Measurements from ENCODE around the gene LRRFIP2.
"Not testable (repeated sequence)": the region's sequence is repeated elsewhere in the genome, so short reads cannot be mapped to it uniquely, and the experiment has no call there.

The LRRFIP2 gene

DNA sequence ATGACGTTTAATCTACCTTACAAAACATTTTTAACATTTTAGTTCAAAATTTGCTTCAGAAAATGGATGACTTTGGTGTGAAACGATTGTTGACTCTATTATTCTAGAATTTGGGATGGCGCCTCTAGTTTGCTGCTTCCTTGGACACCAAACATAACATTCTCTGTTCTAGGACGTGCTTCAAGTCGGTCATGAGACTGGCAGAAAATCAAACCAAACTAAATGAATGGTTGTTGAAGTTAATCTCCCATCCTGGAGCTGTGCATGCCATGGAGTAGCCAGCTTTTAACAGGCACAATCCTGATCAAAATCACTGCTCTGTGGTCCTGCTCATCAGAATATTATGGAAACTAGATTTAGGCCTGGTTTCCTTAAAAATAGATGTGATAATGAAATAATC is 9.6 kb upstream of the LRRFIP2 start:
- DNase-seq = no peak

DNA sequence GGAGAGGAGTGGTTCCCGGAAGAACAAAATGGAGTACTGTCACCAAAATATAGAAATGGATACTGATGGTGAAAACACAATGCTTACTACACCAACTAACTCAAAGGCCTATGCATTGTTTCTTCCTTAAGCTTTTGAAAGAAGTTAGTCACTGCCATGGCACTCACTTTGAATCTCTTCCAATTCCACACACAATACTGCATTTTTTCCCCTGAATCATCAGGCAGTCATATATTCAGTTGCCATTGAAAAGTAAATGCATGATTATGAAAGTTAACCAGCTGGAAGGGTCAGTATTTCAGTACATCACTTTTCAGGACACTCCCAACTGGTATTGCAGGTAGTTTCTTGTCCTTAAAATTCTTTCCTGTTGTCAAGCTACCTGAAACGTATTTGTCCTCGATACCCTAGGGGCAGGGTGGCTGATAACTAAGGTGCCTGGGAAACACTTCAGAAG is 9.0 kb upstream of the LRRFIP2 start:
- DNase-seq = no peak

DNA sequence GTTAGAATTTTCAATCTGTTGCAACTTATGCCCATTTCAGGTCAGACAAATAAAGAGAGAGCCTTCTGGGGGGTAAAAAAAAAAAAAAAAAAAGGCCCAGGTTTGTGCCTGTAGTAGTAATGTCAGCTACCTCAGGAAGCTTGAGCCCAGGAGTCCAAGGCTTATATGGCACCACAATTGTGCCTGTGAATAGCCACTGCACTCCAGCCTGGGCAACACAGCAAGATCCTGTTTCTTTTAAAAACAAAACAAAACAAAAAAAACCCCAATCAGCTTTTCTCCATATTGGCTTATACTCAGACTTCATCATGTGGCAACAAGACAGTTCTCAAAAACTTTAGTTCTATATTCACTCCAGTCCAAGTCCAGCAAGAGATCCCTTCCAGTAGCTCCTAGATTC is 8.4 kb upstream of the LRRFIP2 start:
- no peak for DNase-seq

DNA sequence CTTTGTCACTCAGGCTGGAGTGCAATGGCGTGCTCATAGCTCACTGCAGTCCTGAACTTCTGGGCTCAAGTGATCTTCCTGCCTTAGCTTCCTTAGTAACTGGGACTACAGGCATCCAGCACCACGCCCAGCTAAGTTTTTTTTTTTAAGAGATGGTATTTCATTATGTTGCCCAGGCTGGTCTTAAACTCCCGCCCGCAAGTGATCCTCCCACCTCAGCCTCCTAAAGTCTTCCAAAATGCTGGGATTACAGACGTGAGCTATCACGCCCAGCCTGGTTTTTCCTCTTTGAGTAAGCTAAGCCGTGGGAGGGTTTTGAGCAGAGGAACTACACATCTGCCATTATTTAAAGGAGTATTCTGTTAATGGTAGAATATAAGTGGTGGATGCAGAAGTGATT is 7.4 kb upstream of the LRRFIP2 start:
- no peak for DNase-seq

DNA sequence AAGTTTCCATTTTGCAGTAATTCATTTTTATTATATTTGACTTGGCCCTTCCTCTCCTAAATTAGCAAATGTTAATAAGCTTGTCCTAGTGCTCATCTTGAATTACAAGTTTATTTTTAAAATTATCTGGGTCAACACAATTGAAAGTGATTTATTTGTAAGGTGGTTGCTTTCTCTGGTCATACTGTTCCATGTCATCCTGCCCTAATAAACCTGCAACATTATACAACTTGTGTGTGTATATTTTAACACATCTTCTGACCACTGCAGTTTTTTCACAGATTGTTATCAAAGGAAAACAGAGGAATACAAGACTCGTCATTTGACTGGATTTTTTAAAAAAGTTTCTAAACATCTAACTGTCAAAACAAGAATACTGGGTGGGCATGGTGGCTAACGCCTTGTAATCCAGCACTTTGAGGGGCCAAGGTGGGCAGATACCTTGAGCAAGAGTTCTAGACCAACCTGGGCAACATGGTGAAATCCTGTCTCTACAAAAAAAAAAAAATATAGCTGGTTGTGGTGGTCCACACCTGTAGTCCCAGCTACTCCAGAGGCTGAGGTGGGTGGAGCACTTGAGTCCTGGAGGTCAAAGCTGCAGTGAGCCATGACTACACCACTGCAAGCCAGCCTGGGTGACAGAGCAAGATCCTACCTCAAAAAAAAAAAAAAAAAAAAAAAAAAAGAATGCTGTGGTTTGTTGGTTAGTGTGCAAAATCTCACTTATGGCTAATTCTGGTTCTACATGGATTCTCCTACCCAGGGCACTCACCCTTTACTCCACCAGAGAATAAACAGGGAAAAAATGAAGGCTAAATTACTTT is 5.0 kb upstream of the LRRFIP2 start:
- no peak for DNase-seq

DNA sequence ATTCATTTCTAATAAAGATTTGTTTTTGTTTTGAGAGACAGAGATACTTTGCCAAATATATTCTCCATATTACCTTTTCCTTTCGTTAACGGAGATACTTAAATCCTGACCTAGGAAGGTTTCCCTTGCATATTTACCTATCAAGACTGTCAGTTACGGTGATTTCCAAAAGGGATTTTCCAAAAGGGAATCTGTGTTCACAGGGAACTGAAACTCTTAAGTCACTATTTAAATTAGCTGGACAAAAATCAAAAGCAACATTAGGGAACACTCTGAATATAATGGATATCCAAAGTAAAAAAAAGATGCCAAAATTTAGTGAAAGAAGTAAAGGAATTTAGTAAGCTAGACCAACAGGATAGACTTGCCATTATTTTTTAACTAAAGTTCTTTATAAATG is 576 bp downstream of the LRRFIP2 start:
- no peak for DNase-seq

DNA sequence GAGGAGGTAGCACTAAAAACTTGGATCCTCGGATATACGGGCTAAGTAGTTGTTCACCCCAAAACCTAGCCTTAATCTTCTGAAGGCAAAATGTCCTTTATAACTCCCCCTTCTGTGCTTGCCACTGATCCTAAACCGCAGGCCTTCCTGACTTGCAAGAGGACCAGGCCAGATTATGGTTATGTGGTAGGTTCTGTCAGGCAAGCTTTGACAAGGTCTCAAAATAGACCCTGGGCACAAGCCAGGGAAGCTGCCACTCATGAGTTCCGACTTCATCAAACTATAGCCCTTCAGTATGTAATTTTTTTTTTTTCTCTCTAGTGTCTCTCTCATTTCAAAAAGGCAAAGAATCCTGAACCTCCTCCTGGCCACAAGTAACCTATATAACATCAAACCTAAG is 3.2 kb downstream of the LRRFIP2 start:
- no peak for DNase-seq

DNA sequence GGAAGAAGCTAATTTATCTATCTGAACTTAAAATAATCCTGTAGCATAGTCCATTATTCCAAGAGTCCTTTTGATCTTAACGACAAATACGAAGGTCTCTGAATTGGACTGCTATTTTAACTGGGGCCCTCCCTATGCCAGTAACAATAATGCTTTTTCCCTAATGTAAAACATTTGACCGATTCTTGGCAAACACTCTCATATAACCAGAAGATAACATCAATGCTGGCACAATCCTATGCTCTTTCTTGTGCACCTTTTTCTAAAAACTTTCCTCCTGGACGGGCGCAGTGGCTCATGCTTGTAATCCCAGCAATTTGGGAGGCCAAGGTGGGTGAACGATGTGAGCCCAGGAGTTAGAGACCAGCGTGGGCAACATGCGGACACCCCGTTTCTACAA is 3.9 kb downstream of the LRRFIP2 start:
- DNase-seq = no peak

DNA sequence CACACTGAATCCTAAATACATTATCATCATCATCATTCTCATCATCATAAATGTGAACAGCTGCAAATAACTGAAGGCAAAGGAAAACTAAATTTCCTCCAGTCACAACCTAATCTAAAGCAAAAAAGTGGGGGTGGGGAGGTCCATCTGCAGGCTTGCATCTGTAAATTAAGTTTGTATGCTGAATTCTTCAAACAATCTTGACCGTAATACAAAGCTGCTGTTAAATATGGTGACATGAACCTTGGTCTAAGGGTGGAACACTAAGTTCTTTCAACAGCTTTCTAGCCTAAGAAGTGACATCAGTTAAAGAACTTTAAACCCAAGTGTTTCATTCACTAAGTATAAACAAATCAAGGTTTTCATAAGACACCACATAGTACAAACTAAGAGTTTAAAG is 4.3 kb downstream of the LRRFIP2 start:
- DNase-seq = no peak

DNA sequence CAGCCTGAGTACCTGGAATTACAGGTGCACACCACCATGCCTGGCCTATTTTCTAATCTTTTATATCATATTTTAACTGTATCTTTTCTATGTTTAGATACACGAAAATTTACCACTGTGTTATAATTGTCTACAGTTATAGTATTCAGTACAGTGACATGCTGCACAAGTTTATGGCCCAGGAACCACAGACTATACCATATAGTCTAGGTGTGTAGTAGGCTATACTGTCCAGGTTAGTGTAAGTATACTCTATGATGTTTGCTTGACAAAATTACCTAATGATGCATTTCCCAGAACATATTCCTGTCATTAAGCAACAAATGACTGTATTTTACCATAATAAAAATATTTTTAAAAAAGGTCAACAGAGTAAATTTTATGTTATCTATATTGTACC is 5.5 kb downstream of the LRRFIP2 start:
- no peak for DNase-seq

DNA sequence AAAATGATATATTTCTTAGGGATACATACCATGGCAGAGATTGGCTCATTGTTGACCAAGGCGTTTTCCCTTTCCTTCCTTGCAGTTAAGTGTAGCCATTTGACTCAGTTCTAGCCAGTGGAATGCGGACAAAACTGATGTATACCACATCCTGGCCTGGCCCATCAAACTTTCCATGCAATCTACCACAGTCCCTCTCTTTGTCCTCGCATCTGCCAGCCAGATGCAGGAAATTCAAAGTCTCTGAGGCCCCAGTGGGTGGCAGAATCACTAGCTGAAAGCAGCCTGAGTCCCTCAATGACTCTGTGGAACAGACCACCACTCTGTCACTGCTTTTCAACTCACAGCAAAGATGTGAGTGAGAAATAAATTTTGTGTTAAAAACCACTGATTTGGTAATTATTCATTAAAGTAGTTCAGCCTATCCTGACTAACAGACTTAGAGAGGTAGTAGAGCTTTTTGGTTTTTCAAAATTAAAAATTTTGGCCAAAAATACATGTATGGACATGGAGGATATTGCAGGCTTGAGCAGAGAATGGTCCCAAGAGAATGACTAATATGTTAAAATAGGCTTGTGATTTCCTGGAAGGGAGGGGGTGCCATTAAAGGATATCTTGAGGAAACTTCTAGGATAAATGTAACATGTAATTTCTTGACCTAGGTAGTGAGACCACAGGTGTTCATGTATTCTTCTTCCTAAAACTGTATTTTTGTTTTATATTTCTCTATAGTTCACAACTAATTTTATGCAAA is 10.9 kb downstream of the LRRFIP2 start:
- DNase-seq = no peak

DNA sequence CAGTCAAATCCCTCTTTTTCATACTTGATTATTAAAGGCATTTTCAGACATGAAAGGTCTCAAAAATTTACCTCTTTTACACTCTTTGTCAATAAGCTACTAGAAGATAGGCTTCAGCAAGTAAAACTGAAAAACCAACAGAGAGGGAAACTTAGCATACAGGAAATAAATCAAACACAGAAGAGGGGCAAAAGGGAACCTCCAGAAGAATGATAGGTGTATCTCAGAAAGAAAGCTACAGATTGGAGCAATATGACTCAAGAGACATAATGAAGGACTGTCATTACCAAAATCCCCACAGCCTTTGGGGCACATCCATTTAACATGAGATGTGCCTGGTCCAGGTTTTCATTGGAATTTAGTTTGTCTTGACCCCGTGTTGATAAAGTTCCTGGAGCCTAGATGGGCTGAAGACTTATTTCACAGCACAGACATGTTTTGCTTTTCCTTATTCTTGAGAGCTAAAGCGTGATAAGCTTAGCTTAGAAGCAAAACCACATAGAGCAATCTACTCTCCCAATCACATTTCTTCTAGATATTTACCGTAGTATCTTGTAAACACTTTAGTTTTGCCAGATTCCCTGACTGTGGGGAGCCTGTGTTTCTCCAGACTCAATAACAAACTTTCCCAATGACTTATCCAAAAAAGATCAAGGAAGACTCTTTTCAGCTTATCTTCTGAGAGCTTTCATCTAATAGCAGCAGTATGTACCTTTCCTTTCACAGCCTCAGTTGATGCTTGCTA is 11.7 kb downstream of the LRRFIP2 start:
- DNase-seq = no peak

DNA sequence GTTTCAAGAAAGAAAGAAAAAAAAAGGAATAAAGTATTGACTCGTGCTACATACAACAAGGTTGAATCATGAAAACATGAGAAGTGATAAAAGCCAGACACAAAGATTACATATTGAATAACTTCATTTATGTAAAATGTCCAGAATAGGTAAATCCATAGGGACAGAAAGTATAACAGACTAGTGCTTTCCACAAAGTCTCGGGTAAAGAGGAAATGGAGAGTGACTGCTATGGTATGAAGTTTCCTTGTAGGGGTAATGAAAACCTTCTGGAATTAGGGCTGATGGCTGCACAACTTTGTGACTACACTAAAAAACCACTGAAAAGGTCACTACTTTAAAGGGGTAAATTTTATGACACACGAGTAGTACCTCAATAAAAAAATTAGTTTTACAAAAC is 13.0 kb downstream of the LRRFIP2 start:
- no peak for DNase-seq

DNA sequence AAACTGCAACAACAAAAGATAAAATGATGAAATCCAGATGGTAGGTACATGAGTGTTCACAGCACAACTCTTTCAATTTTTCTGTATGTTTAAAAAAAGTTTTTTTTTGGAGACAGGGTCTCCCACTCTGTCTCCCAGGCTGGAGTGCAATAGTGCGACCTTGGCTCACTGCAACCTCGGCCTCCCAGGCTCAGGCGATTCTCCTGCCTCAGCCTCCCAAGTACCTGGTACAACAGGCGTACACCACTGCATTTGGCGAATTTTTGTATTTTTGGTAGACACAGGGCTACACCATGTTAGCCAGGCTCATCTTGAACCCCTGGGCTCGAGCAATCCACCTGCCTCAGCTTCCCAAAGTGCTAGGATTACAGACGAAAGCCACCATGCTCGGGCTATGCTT is 18.6 kb downstream of the LRRFIP2 start:
- no peak for DNase-seq

DNA sequence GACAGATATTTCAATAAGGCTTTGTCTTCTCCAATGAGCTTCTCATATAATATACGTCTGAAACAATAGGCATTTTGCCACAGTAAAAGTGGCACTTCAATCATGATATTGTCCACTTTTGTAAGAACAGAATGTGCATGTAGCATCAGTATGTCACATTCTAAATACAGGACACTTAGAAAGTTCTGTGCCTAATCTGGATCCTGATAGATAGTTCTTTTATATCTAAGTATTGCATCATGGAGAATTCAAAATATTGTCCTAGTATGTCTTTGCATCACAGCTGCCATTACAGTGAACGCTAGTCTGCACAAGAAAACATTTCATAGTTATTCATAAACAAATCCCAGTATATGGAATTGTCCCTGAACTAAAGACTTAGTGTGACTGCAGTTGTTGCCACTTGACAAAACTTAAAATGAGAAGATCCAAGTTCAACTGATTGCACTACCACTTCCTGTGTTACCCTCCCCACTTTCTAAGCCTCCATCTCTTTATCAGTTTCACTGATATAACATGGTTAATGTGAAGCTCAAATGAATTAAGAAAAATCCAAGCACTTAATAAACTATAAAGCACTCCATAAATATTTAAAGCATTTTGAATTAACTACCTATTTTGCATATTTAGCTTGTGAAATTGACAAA is 19.6 kb downstream of the LRRFIP2 start:
- no peak for DNase-seq

DNA sequence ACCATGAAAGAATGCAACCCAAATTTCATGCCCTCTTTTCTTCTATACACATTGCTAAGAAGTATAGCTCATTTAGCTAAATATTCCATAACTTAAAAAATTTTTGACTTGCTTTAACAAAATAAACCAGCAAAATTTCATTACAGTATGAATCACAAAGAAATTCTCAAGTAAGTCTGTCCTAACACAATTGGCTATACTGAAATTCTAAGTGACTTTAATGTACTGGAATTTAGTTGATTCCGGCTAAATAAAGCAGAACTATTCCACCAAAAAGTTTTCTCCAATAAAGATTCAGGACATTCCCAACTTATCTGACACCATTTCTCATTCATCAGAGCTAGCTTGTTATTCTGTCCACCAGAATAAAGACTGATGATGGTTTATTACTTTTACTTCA is 23.8 kb downstream of the LRRFIP2 start:
- no peak for DNase-seq

DNA sequence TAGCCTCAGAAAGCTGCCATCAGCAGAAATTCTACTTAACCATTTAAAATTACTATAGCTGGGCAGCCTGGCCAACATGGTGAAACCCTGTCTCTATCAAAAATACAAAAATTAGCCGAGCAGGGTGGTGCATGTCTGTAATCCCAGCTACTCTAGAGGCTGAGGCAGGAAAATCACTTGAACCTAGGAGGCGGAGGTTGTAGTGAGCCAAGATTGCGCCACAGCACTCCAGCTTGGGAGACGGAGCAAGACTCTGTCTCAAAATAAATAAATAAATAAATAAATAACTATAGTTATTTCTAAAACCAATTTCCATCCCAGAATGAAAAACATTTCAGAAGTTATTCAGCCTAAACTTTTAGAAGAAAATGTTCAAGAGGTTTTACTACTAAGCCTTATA is 25.1 kb downstream of the LRRFIP2 start:
- no peak for DNase-seq

DNA sequence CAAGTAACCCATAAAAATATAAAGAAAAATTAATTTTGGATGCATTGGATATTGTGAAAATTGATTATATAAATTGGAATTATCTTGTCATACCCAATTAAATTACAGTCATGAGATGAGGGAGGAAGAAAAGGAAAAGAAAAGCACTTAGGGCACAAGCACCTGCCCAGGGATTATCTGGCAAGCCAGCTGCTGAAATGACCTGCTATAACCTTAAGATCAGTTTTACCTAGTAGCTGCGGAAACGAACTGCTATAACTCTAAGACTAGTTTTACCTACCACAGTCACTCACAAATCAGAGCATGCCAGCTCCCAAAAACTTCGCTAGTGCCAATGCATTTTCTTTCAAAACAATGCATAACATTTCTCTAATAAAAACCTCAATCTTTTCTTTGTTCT is 26.2 kb downstream of the LRRFIP2 start:
- no peak for DNase-seq

DNA sequence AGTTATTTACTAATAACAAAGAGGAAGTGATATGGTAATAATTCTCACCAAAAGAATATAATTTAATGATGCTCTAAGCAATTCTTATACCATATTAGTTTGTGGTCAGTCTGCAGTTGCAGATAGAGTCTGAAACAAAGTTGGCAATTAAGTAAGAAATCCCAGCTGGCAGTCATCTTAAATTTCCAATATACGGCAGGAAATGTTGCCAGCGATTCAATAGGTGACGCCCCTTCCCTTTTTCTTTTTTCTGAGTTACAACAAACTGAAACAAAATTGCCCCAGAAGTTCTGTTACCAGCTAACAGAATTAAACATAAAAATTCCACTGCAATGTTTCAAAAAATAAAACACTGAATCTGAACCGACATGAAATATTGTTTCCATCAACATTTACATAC is 26.7 kb downstream of the LRRFIP2 start:
- DNase-seq = no peak

DNA sequence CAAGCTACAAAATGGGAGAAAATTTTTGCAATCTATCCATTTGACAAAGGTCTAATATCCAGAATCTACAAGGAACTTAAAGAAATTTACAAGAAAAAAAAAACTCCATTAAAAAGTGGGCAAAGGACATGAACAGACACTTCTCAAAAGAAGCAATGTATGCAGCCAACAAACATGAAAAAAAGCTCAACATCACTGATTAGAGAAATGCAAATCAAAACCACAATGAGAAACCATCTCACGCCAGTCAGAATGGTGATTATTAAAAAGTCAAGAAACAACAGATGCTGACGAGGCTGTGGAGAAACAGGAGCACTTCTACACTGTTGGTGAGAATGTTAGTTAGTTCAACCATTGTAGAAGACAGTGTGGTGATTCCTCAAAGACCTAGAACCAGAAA is 27.5 kb downstream of the LRRFIP2 start:
- DNase-seq = not testable (repeated sequence)

DNA sequence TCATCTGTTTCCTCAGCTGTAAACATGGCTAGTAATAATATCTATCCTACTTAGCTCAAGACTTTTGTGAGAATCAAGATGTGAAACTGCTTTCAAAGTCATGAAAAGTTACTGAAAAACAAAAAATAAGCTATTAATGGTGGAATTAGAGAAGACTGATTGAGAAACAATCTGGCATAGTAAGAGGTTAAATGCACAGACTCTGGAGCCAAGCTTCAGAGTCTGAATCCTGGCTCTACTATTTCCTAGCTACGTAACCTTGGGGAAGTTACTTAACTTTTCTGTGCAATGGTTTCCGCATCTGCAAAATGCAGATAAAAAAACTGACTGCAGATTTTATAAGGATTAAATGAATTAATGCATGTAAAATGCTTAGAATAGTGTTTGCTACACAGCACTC is 28.8 kb downstream of the LRRFIP2 start:
- DNase-seq = no peak

DNA sequence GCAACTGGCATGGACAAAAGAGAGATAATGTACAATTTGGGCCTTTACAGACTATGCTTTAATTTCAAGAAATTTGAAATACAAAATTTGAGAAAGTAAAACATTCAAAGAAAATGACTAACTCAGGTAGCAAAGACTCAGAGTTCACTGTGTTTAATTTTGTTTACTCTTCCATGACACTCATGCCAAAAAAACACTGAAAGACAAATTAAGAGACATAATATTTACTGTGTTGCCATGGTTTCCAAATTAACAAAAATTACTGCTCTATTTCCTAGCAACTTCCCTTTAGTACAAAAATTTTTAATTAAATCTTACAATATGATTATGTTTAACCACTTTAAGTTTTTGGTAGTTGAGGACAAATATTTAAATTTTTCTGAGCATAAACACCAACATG is 29.6 kb downstream of the LRRFIP2 start:
- no peak for DNase-seq

DNA sequence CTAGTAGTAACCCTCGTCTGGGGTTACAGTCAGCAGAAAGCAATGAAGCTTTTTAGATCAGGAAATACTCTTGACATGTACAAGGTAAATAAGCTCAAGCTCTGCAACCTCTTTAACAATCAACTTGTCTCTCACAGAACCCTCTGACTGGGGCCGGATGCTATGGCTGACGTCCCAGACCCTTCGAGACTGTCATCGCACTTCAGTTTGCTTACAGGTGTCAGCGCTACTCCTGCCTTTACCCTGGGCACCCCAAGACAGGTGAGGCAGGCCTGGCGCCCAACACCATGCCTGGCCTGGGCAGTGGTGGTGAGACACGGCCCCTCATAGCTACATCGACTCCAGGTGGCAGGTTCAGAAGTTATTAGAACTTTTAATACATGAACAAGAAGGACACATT is 30.6 kb downstream of the LRRFIP2 start:
- DNase-seq = no peak

Data from SHP77 (cell line).